GM10266 (cell line): Measurements from ENCODE around the gene TTC31.
A peak's percentile ranks its signal among the peaks of the same experiment; 100 is the strongest.

Experiments used
- DNase-seq: peaks from one replicate; pipeline ENCODE4 v3.0.0; 2012; ENCODE audit errors: extremely low spot score
- TF ChIP-seq, protein P1 (sequence below): IDR thresholded peaks from 2 replicates; pipeline ENCODE4 v1.5.1; 2012; ENCODE audit warnings: mild to moderate bottlenecking, low read depth; ENCODE audit not compliant: control insufficient read depth, insufficient read depth; ENCODE audit errors: missing control alignments

The TTC31 gene

DNA sequence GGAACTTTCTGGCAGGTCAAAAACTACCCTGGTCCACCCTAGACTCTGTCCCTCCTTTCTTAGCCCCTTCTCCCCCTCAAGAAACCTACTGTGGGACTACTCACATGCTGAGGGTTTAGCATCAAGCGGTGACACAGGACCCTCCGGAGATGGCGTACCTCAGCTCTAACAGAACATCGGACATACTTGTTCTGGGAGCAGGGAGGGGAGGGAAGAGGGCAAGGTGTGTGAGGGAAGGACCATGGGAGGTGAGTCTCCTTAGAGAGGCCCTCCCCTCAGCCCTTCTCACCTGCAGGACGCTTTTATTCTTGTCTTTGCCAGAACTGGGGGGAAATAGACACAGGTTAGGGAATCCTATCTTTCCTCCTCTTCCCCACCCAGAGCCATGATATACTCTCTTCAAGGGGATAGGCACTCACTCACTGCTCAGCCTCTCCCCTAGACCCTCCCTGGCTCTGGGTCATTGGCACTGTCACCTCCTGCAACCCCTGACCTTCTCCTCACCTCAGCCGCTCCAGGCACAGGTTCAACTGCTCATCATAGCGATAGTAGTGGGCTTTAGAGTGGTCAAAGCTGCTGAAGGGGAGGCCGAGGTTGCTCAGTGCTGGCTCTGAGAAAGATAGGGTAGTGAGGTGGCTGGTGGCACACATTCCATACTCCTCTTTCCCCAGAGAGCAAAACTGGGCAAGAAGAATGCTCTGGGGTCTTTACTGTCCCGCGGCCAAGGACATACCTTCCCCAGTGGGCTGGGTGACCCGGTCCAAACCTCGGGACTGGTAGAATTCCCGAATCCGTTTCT, 22.8 kb downstream of the TTC31 start:
- DNase-seq: no peak
- TF ChIP-seq, protein P1, sequence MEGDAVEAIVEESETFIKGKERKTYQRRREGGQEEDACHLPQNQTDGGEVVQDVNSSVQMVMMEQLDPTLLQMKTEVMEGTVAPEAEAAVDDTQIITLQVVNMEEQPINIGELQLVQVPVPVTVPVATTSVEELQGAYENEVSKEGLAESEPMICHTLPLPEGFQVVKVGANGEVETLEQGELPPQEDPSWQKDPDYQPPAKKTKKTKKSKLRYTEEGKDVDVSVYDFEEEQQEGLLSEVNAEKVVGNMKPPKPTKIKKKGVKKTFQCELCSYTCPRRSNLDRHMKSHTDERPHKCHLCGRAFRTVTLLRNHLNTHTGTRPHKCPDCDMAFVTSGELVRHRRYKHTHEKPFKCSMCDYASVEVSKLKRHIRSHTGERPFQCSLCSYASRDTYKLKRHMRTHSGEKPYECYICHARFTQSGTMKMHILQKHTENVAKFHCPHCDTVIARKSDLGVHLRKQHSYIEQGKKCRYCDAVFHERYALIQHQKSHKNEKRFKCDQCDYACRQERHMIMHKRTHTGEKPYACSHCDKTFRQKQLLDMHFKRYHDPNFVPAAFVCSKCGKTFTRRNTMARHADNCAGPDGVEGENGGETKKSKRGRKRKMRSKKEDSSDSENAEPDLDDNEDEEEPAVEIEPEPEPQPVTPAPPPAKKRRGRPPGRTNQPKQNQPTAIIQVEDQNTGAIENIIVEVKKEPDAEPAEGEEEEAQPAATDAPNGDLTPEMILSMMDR: no peak

DNA sequence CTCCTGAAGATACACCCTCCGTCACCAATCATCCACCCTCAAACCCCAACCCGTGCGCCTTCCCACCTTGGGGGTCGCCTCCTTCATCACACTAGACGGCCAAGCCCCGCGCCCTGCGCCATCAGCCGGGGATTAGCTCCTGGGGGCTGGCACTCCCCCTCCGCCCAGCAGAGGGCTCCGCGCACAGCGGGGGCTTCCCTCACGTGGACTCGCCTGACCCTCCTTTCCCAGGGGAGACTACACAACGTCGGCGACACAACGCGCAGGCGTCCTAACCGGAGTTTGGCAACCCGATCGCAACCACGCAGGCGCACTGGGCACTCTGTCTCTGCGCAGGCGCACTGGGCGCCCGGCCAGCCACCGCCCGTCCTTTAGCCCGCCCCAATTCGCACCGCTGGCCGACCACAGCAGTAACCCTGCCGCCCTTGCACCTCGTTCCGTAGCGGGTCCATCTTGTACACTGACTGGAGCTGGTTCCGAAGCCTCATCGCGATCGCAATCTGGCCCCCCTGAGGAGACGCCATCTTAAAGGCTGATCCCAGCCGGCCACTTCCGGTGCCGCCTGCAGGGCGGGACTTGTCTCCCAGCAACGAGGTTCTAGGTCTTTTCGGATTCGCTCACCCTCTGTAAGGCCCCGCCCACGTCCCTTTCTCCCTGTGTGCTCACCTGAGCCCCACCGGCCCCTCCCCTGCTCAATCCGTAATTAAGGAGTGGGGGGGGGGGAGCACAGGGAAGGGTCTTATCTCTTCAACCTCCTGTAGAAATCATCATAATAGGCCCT, 24.5 kb downstream of the TTC31 start, which contains the start of gene PCGF1:
PCGF1 (minus strand) TSS at position 551 of the 781 bp plus-strand sequence; CDS start at position 524, 27 bp downstream.
- DNase-seq: peak; percentile 98
- TF ChIP-seq, protein P1: peak; percentile 61

DNA sequence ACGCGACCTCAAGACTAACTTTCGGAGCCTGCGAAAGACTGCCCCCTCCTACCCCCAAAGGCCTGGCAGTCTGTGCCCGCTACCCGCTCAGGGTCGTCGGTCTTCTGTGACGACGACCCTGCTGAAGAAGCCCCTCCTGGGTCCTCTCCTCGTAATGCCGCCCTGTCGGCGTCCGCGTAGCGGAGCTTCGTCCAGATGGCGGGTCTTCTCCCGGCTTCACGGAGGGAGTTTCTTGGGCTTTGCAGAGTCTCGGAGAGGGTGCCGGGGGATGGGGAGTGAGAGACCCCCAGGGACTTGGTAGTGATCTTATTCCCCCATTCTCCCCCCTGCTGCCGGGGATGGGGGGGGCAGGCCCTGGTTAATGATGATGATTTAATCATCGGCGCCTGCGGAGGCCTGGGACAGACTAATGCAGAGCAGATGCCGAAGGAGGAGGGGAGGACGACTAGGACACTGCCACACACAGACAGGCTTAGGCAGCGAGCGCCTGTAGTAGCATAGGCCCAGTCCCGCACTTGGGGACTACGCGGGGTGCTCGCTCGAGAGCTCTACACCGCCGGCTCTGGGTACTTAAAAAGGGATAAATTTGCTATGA, 25.1 kb downstream of the TTC31 start:
- peak; percentile 44 for DNase-seq
- TF ChIP-seq, protein P1: no peak

DNA sequence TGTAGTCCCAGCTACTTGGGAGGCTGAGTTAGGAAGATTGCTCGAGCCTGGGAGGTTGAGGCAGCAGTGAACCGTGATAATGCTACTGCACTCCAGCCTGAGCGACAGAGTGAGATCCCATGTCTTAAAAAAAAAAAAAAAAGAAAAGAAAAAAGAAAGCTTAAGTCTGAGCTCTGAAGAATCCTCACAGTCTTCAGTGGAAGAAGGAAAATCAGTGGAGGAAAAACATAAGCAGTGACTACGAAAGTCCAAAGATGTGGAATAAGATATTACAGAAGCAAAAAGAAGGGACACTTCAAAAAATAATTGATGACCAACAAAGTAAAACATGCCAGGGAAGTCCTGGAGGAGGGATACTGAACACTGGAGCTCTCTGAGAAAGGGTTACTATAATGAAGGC, 27.4 kb downstream of the TTC31 start:
- no peak for DNase-seq
- TF ChIP-seq, protein P1: no peak

DNA sequence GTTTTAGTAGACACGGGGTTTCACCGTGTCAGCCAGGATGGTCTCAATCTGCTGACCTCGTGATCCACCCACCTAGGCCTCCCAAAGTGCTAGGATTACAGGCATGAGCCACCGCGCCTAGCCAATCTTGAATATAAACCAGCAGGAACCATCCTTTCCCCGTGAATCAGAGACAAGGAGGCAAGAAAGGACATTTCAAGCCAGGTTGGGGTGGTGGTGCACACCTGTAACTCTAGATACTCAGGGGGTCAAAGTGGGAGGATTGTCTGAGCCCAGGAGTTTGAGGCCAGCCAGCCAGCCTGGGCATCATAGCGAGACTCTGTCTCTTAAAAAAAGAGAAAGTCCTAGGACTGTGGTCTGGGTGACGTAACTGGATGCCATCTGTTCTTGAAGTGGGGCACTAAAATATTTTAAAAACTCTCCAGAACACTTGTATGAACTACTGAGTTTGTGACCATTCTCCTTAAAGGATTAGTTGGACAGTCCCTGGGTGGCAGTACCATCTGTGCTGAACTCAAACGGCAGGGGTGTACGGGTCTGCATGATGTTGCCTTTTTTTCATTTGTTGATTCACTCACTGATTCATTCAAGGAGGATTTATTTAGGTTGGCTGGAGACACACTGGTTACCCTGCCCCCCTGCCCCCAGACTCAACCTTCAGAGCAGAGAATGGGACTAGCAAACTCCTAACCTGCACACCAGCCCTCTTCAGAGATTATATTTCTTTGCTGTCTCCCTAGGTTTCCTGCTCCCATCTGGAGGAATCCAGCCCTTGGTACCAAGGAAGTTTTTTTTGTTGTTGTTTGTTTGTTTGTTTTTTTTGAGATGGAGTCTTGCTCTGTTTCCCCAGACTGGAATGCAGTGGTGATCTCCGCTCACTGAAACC, 28.5 kb downstream of the TTC31 start:
- no peak for DNase-seq
- TF ChIP-seq, protein P1: no peak

DNA sequence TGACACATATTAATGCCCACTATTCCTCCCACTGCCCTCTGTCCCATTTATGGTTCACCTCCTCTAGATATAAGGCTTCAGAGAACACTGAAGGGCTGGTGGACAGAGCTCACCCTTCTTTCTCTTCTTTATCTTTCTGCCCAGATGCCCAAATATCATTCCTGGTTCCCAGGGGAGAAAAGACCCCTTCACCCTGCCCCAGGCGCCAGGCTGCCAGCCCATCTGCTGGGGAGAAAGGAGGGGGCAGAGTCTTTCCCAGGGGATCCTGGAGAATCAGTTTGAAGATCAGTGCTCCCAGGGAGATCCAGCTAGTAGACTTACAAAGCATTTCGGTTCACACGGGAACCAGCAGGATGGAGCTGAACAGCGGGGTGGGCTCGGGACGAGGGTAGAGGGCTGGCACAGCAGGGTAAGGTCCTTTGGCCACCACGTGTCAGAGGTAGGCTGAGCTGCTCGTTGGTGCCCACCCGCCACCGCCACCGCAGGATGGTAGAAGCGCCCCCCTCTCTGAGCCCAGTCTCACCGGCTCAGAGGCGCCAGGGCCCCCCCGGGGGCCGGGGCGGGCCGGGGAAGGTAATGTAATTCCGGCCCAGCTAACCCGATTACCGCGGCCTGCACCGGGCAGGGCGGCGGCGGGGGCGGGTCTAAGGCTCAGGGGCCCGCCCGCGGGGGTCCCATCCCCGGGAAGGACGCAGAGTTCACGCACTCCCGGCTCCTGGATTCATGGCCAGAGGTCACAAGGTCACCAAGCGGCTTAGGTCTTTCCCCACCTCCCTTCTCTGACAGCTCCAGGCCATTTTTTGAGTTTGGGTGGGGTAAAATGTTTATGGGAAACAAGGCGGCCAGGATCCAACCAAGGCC, 30.1 kb downstream of the TTC31 start:
- peak; percentile 32 for DNase-seq
- TF ChIP-seq, protein P1: no peak
